ENCODE results near the gene TRIM39.

TRIM39 gene

GRCh38 chr6:30344868-30345671 is 18.3 kb downstream of the TRIM39 start, which contains the start of gene RPP21 (continued):
- TF ChIP-seq SP2 (tag by site-specific recombination; IDR thresholded peaks at IDR 0.05) (peak; percentile 82), ZSCAN30 (tag by site-specific recombination; IDR thresholded peaks at IDR 0.05) (peak; percentile 77; the same call in 1 of the 2 replicates), SCRT2 (tag by site-specific recombination; IDR thresholded peaks at IDR 0.05) (no peak), YY1 (tag by site-specific recombination; IDR thresholded peaks at IDR 0.05) (peak; percentile 85), ZNF148 (tag by site-specific recombination; IDR thresholded peaks at IDR 0.05; ENCODE audit: borderline replicate concordance) (0 out of 2 replicates have a peak, but pooled peaks have one; percentile 46), ZNF24 (tag by site-specific recombination; IDR thresholded peaks at IDR 0.05) (0 out of 2 replicates have a peak, but pooled peaks have one; percentile 23), ZNF335 (tag by site-specific recombination; conservative IDR thresholded peaks at IDR 0.05) (peak; percentile 93), ZNF146 (tag by site-specific recombination; IDR thresholded peaks at IDR 0.05) (peak; percentile 51; the same call in 1 of the 2 replicates), KLF7 (tag by site-specific recombination; IDR thresholded peaks at IDR 0.05; ENCODE audit: borderline replicate concordance) (peak; percentile 82; the same call in 1 of the 2 replicates), KLF1 (tag by site-specific recombination; IDR thresholded peaks at IDR 0.05) (peak; percentile 83), ZNF791 (tag by site-specific recombination; IDR thresholded peaks at IDR 0.05) (no peak), REST (tag by site-specific recombination; IDR thresholded peaks at IDR 0.05) (peak; percentile 33; the same call in 1 of the 2 replicates), ZNF350 (tag by site-specific recombination; IDR thresholded peaks at IDR 0.05) (no peak), ZBTB48 (tag by site-specific recombination; IDR thresholded peaks at IDR 0.05) (0 out of 2 replicates have a peak, but pooled peaks have one; percentile 43), ZNF561 (tag by site-specific recombination; IDR thresholded peaks at IDR 0.05; ENCODE audit: borderline replicate concordance) (peak; percentile 81), ZNF843 (tag by site-specific recombination; IDR thresholded peaks at IDR 0.05) (peak; percentile 63), ZNF692 (tag by site-specific recombination; IDR thresholded peaks at IDR 0.05) (peak; percentile 84), RBAK (tag by site-specific recombination; IDR thresholded peaks at IDR 0.05) (no peak), ZNF398 (tag by site-specific recombination; IDR thresholded peaks at IDR 0.05) (peak; percentile 49), ZNF394 (tag by site-specific recombination; IDR thresholded peaks at IDR 0.05; ENCODE audit: borderline replicate concordance) (peak; percentile 48; the same call in 1 of the 2 replicates), PBX3 (CRISPR knock-in tag; IDR thresholded peaks at IDR 0.05) (peak; percentile 44; the same call in 1 of the 2 replicates), ZIC2 (tag by site-specific recombination; IDR thresholded peaks at IDR 0.05) (peak; percentile 50), ZNF776 (tag by site-specific recombination; IDR thresholded peaks at IDR 0.05; ENCODE audit: borderline replicate concordance) (no peak), SP7 (tag by site-specific recombination; IDR thresholded peaks at IDR 0.05) (peak; percentile 85), ZNF580 (tag by site-specific recombination; IDR thresholded peaks at IDR 0.05) (peak; percentile 66; the same call in 1 of the 2 replicates), EGR2 (tag by site-specific recombination; IDR thresholded peaks at IDR 0.05; ENCODE audit: low read depth) (peak; percentile 36; the same call in 1 of the 2 replicates), ZSCAN23 (tag by site-specific recombination; IDR thresholded peaks at IDR 0.05) (0 out of 2 replicates have a peak, but pooled peaks have one; percentile 50), ZNF214 (tag by site-specific recombination; IDR thresholded peaks at IDR 0.05; ENCODE audit: borderline replicate concordance) (no peak)
